K562 (cell line): ENCODE data around the gene PRR36. TPM values are rescaled to one million over a fixed set of nuclear protein-coding genes. Genes with fewer than 3 reads are reported as not detected.

ENCODE experiments used
- ATAC-seq: fragments of 200-7000 bp; cut with Tn5 transposase; 3 replicates; pipeline ENCODE4 v1.9.1; 2020; ENCODE audit warnings: moderate library complexity
- BruUV-seq: library from RNA; stranded (reverse); fragments of 400-500 nt; replicated peaks from 2 replicates; lab custom pipeline; 2021; lab: Mats Ljungman, UMichigan
- CTCF ChIA-PET: fragments of 300-600 bp; formaldehyde crosslinking; extraction: SDS; loops from one replicate; lab custom pipeline; 2021; ENCODE audit warnings: low intra/inter-chr PET ratio; lab: Yijun Ruan, JAX
- POLR2A ChIA-PET: fragments of 300-600, 350-650 bp; sonication (Branson Sonifier 250); formaldehyde crosslinking; extraction: SDS; loops from one replicate; lab custom pipeline; 2021; ENCODE audit warnings: antibody characterized with exemption, inconsistent platforms; lab: Yijun Ruan, JAX
- DNase-seq, 4 experiments: peaks; one replicate each; pipeline versions ENCODE4 v3.0.0 to v3.0.0-alpha.2; 2011 to 2018; ENCODE audit warnings: low spot score in 3 of 4, mixed read lengths in 3 of 4; ENCODE audit errors: extremely low read depth in 1 of 4
- FAIRE-seq: peaks from 2 replicates; lab custom pipeline; 2011; peaks lifted over from hg19 to GRCh38; lab: Jason Lieb, UNC
- H2AFZ ChIP-seq: 2 replicates; pipeline ENCODE4 v1.6.0; 2011; ENCODE audit warnings: low read depth, low read length, control low read depth, inconsistent platforms
- H3K27ac ChIP-seq: fragments of 200-600 bp; 3 replicates; pipeline ENCODE4 v1.8.0; 2011; ENCODE audit warnings: low read depth, mild to moderate bottlenecking, control low read depth, inconsistent platforms, low read length, moderate library complexity, mixed read lengths; ENCODE audit errors: extremely low read depth
- H3K27me3 ChIP-seq, 2 experiments: fragments of 300-600 bp in 1 of 2; 2 replicates in 1 of 2; 3 replicates in 1 of 2; pipeline versions ENCODE4 v1.6.0 to v1.8.0; 2011; ENCODE audit warnings: inconsistent platforms in 2 of 2, low read length in 2 of 2, mild to moderate bottlenecking in 1 of 2, mixed read lengths in 1 of 2, moderate library complexity in 1 of 2; ENCODE audit not compliant: control insufficient read depth in 2 of 2, insufficient read depth in 2 of 2
- H3K36me3 ChIP-seq: fragments of 300-600 bp; 3 replicates; pipeline ENCODE4 v1.8.0; 2011; ENCODE audit warnings: mild to moderate bottlenecking, low read length, inconsistent platforms; ENCODE audit not compliant: control insufficient read depth, insufficient read depth
- H3K4me1 ChIP-seq, 2 experiments: fragments of 200-600 bp in 1 of 2; replicated peaks in 1 of 2; 2 replicates in 1 of 2; 3 replicates in 1 of 2; pipeline versions ENCODE4 v1.5.1 to v1.8.0; 2011; ENCODE audit warnings: inconsistent platforms in 2 of 2, low read length in 2 of 2, mild to moderate bottlenecking in 1 of 2, mixed read lengths in 1 of 2, moderate library complexity in 1 of 2; ENCODE audit not compliant: control insufficient read depth in 2 of 2, insufficient read depth in 2 of 2
- H3K4me2 ChIP-seq: 2 replicates; pipeline ENCODE4 v1.6.1; 2011; ENCODE audit warnings: low read length, control low read depth, inconsistent platforms, mixed read lengths; ENCODE audit not compliant: insufficient read depth
- H3K4me3 ChIP-seq: fragments of 200-600 bp; sonication (generic), shearing (Covaris generic); 2 replicates; pipeline ENCODE4 v1.5.1; 2016; ENCODE audit warnings: control low read depth, inconsistent platforms
- H3K79me2 ChIP-seq: fragments of 200-600 bp; 3 replicates; pipeline ENCODE4 v1.8.0; 2011; ENCODE audit warnings: low read length, inconsistent platforms; ENCODE audit not compliant: control insufficient read depth, insufficient read depth
- H3K9ac ChIP-seq, 2 experiments: 2 replicates each; pipeline versions ENCODE4 v1.6.0 to v1.6.1; 2011; ENCODE audit warnings: low read depth in 2 of 2, low read length in 2 of 2, control low read depth in 1 of 2, inconsistent platforms in 1 of 2, mild to moderate bottlenecking in 1 of 2, mixed read lengths in 1 of 2; ENCODE audit not compliant: insufficient read depth in 1 of 2
- H3K9me1 ChIP-seq: one replicate; pipeline ENCODE4 v1.6.0; 2011; ENCODE audit warnings: inconsistent platforms, mild to moderate bottlenecking, low read length, moderate library complexity; ENCODE audit not compliant: control insufficient read depth, insufficient read depth
- H3K9me3 ChIP-seq: replicated peaks from 2 replicates; pipeline ENCODE4 v1.5.1; 2011; ENCODE audit warnings: low read depth, low read length, inconsistent platforms; ENCODE audit not compliant: control insufficient read depth, insufficient read depth
- H4K20me1 ChIP-seq: replicated peaks from 2 replicates; pipeline ENCODE4 v1.6.1; 2011; ENCODE audit warnings: low read length, inconsistent platforms, mixed read lengths; ENCODE audit not compliant: control insufficient read depth, insufficient read depth
- GABPB2 ChIP-seq: fragments of 250-450 bp; sonication (Bioruptor Pico); conservative IDR thresholded peaks from 2 replicates; pipeline ENCODE4 v1.5.1; 2021; ENCODE audit warnings: mild to moderate bottlenecking
- HMGN3 ChIP-seq: IDR thresholded peaks from 2 replicates; pipeline ENCODE4 v1.6.1; 2011; ENCODE audit warnings: borderline replicate concordance, low read depth, mild to moderate bottlenecking, mixed read lengths, low read length; ENCODE audit not compliant: insufficient read length; ENCODE audit errors: extremely low read depth
- KAT8 ChIP-seq: fragments of 450-650 bp; IDR thresholded peaks from 2 replicates; pipeline ENCODE4 v1.6.1; 2016; ENCODE audit warnings: low read depth, mild to moderate bottlenecking
- L3MBTL2 ChIP-seq: fragments of 450-650 bp; IDR thresholded peaks from 2 replicates; pipeline ENCODE4 v1.6.1; 2016; ENCODE audit warnings: mild to moderate bottlenecking, moderate library complexity
- NR3C1 ChIP-seq: sonication (generic); formaldehyde crosslinking; IDR thresholded peaks from 2 replicates; pipeline ENCODE4 v1.8.1; 2022; ENCODE audit warnings: missing genetic modification reagents
- THRAP3 ChIP-seq: fragments of 450-650 bp; IDR thresholded peaks from 2 replicates; pipeline ENCODE4 v1.6.1; 2016; ENCODE audit warnings: mild to moderate bottlenecking, inconsistent platforms, borderline replicate concordance
- ZBTB1 ChIP-seq: sonication (generic); formaldehyde crosslinking; IDR thresholded peaks from 2 replicates; pipeline ENCODE4 v1.8.1; 2023; ENCODE audit warnings: missing genetic modification reagents, low read depth, mild to moderate bottlenecking, borderline replicate concordance
- ZFX ChIP-seq: sonication (generic); formaldehyde crosslinking; IDR thresholded peaks from 2 replicates; pipeline ENCODE4 v1.8.0; 2022; ENCODE audit warnings: mild to moderate bottlenecking, missing genetic modification reagents, moderate library complexity
- WGBS: fragments of 100-300 bp; shearing (Covaris generic); methylation state at CpG from one replicate; pipeline ENCODE4 v1.1.6; 2016; ENCODE audit warnings: low coverage, mixed read lengths; ENCODE audit not compliant: insufficient coverage; ENCODE audit errors: missing lambda C conversion rate; 5-methylcytosine and 5-hydroxymethylcytosine counted together
- in situ Hi-C: fragments of 300-500 bp; cut with MboI; formaldehyde crosslinking; loops from 4 replicates; pipeline ENCODE4 v1.15.0; 2018; ENCODE audit warnings: inconsistent platforms, mixed read lengths
- intact Hi-C: fragments of 100-400 bp; cut with micrococcal nuclease; formaldehyde crosslinking; loops from 2 replicates; pipeline ENCODE4 v1.14.2; 2022
- polyA plus RNA-seq, 8 experiments: library from polyadenylated mRNA; depleted of rRNA in 4 of 8; stranded (reverse) in 5 of 8; unstranded in 3 of 8; fragments of >200 nt; fragmentation: Nextera tagmentation in 2 of 8; fragmentation: Illumina TruSeq in 1 of 8; extraction: Ambion mirVana in 2 of 8; extraction: Trizol in 1 of 8; gene quantifications; 2 replicates each; pipeline versions ENCODE4 v1.2.1 to v1.2.3, GENCODE V29; 2011 to 2014; ENCODE audit warnings: inconsistent platforms in 1 of 8, missing spikeins in 1 of 8
- total RNA-seq, 7 experiments: library from RNA; depleted of rRNA in 6 of 7; stranded (reverse); fragments of >200 nt in 6 of 7; fragmentation: Illumina TruSeq in 2 of 7; extraction: Trizol in 2 of 7; gene quantifications; 2 replicates each; pipeline versions ENCODE4 v1.2.1 to v1.2.3, GENCODE V29; 2011 to 2021; ENCODE audit warnings: low replicate concordance in 1 of 7
- TF ChIP-seq, protein P1 (sequence below): sonication (generic); formaldehyde crosslinking; IDR thresholded peaks from 2 replicates; pipeline ENCODE4 v1.9.0; 2022; ENCODE audit warnings: mild to moderate bottlenecking, missing genetic modification reagents
- TF ChIP-seq, protein P2 (sequence below), 2 experiments: IDR thresholded peaks; 2 replicates each; pipeline ENCODE4 v1.6.1; 2011; ENCODE audit warnings: borderline replicate concordance in 1 of 2, control low read depth in 1 of 2, low read depth in 1 of 2, low read length in 1 of 2, mild to moderate bottlenecking in 1 of 2, mixed read lengths in 1 of 2, moderate library complexity in 1 of 2; ENCODE audit not compliant: insufficient read depth in 1 of 2, insufficient read length in 1 of 2, poor library complexity in 1 of 2, severe bottlenecking in 1 of 2; ENCODE audit errors: extremely low read depth in 1 of 2
- TF ChIP-seq, protein P3 (sequence below): sonication (generic); formaldehyde crosslinking; IDR thresholded peaks from 2 replicates; pipeline ENCODE4 v1.8.0; 2022; ENCODE audit warnings: mild to moderate bottlenecking, missing genetic modification reagents

Gene PRR36
- total and polyA plus RNA-seq, 9 of the 15 experiments (the other 6 are each of a cell fraction or from before 2014, with no cell fraction given): 0.05 to 0.42 (median 0.06) TPM; not detected in 6

- H4K20me1 ChIP-seq: no peaks in the 10 kb centered on the region
- POLR2A ChIA-PET: interaction anchor here (0.5 kb wide), 1 partner anchor 732 kb away, joined by 4 read pairs; no protein-coding TSS in a partner anchor
- H3K79me2 ChIP-seq: no peaks in the 10 kb centered on the region
- peaks cover 22 to 86% of the 10 kb centered on the region in 2 experiments for H3K4me1 ChIP-seq
- no peak; the same call in 2 of the 3 replicates for ATAC-seq
- FAIRE-seq: no peak
- peak overlapping the region in 1 of 2 experiments; percentile 86; a peak in 2 of 4 replicates for H3K9ac ChIP-seq
- H3K9me3 ChIP-seq: no peaks in the 10 kb centered on the region
- peak overlapping the region; percentile 83 for H2AFZ ChIP-seq
- intact Hi-C loops: no loop called here
- H3K36me3 ChIP-seq: no peaks in the 10 kb centered on the region
- peak overlapping the region; percentile 36 for H3K4me3 ChIP-seq
- CTCF ChIA-PET: no interaction called here
- H3K27ac ChIP-seq: no peak overlapping the region
- H3K9me1 ChIP-seq: peaks cover 6% of the 10 kb centered on the region
- DNase-seq: no peak
- peak overlapping the region; percentile 72 for H3K4me2 ChIP-seq
- 53% methylated on average over 30 of the region's 63 CpGs for WGBS
- in situ Hi-C loops: no loop called here
- no peaks in the 10 kb centered on the region for H3K27me3 ChIP-seq
- no TSS peak for BruUV-seq
- peak; percentile 79; the same call in 1 of the 2 replicates for TF ChIP-seq ZBTB1 (CRISPR knock-in tag)
- TF ChIP-seq, protein P1, sequence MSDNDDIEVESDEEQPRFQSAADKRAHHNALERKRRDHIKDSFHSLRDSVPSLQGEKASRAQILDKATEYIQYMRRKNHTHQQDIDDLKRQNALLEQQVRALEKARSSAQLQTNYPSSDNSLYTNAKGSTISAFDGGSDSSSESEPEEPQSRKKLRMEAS: peak; percentile 79
- TF ChIP-seq, protein P2, sequence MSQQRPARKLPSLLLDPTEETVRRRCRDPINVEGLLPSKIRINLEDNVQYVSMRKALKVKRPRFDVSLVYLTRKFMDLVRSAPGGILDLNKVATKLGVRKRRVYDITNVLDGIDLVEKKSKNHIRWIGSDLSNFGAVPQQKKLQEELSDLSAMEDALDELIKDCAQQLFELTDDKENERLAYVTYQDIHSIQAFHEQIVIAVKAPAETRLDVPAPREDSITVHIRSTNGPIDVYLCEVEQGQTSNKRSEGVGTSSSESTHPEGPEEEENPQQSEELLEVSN (IDR thresholded peaks at IDR 0.05; ENCODE audit: borderline replicate concordance in 1 of 2, extremely low read depth in 1 of 2, insufficient read depth in 1 of 2, insufficient read length in 1 of 2, low read depth in 1 of 2, low read length in 1 of 2, poor library complexity in 1 of 2, severe bottlenecking in 1 of 2): peak in 1 of 2 experiments; percentile 45
- peak; percentile 69; the same call in 1 of the 2 replicates for TF ChIP-seq ZFX
- TF ChIP-seq L3MBTL2: 0 out of 2 replicates have a peak, but pooled peaks have one; percentile 18
- TF ChIP-seq, protein P3, sequence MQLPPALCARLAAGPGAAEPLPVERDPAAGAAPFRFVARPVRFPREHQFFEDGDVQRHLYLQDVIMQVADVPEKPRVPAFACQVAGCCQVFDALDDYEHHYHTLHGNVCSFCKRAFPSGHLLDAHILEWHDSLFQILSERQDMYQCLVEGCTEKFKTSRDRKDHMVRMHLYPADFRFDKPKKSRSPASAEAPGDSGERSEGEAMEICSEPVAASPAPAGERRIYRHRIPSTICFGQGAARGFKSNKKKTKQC (CRISPR knock-in tag): 0 out of 2 replicates have a peak, but pooled peaks have one; percentile 30
- no peak for TF ChIP-seq THRAP3
- 0 out of 2 replicates have a peak, but pooled peaks have one; percentile 35 for TF ChIP-seq NR3C1 (CRISPR knock-in tag)
- no peak for TF ChIP-seq GABPB2 (CRISPR knock-in tag)
- no peak for TF ChIP-seq KAT8
- TF ChIP-seq HMGN3: peak; percentile 54
Observed at GRCh38 chr19:7861619-7862412, 12.4 kb downstream of the PRR36 start.
